NCI-H2029 (cell line): Measurements from ENCODE around the gene CCT6B.

Experiments
- DNase-seq: peaks from one replicate; lab custom pipeline; 2025; lab: John Stamatoyannopoulos, UW

The CCT6B gene

GRCh38 chr17:34883106-34884000, 77.9 kb downstream of the CCT6B start:
- DNase-seq, result no peak

- no peak for DNase-seq
Observed at GRCh38 chr17:34879146-34879545, 82.1 kb downstream of the CCT6B start.
